Peyer's patch (tissue), 4 donors: ENCODE measurements around the gene ARMC9.

Experiments
- CTCF ChIP-seq, 6 experiments: fragments of 450-650 bp in 4 of 6; fragments of 200-600 bp in 2 of 6; sonication (generic) in 1 of 6; IDR thresholded peaks; one replicate each; pipeline ENCODE4 v1.5.1; 2017 to 2019; ENCODE audit warnings: antibody characterized with exemption in 6 of 6, mild to moderate bottlenecking in 3 of 6, moderate library complexity in 1 of 6
- POLR2A ChIP-seq, 2 donors: fragments of 450-650 bp; IDR thresholded peaks; one replicate each; pipeline ENCODE4 v1.5.1; 2017; ENCODE audit warnings: antibody characterized with exemption in 2 of 2, mild to moderate bottlenecking in 2 of 2, moderate library complexity in 2 of 2

GRCh38 chr2:231344851-231345250 lies 146.4 kb downstream of the ARMC9 start:
- no peak for TF ChIP-seq CTCF (IDR thresholded peaks at IDR 0.05)
- TF ChIP-seq POLR2A (IDR thresholded peaks at IDR 0.05) = no peak
